NOMO-1 treated with DMSO at 0.1 percent for 48 hours (cell line): ENCODE measurements around the gene MAP3K10.
"Not testable (repeated sequence)": the region's sequence is repeated elsewhere in the genome, so short reads cannot be mapped to it uniquely, and the experiment has no call there.

Source experiments
- DNase-seq: peaks from one replicate; lab custom pipeline; 2025; ENCODE audit not compliant: unreplicated experiment; lab: John Stamatoyannopoulos, UW

The MAP3K10 gene

GRCh38 chr19:40216777-40217026 is 25.5 kb downstream of the MAP3K10 start:
- no peak for DNase-seq

GRCh38 chr19:40217027-40217810 is 26.0 kb downstream of the MAP3K10 start:
- DNase-seq = no peak

- no peak for DNase-seq
Measured at GRCh38 chr19:40217934-40218890, 27.0 kb downstream of the MAP3K10 start, which contains the start of gene TTC9B. TSS of gene TTC9B (minus strand) at chr19:40218384. CDS start at chr19:40218381, 3 bp downstream.

GRCh38 chr19:40219029-40219428 is 27.8 kb downstream of the MAP3K10 start:
- DNase-seq = not testable (repeated sequence)

- DNase-seq = no peak
Measured at GRCh38 chr19:40219721-40220276, 28.6 kb downstream of the MAP3K10 start.

GRCh38 chr19:40220674-40221073 is 29.4 kb downstream of the MAP3K10 start:
- no peak for DNase-seq

- DNase-seq = peak; percentile 77
Measured at GRCh38 chr19:40221858-40222619, 30.8 kb downstream of the MAP3K10 start.

- DNase-seq = no peak
Measured at GRCh38 chr19:40223135-40223822, 32.1 kb downstream of the MAP3K10 start.

GRCh38 chr19:40224342-40225150 is 33.3 kb downstream of the MAP3K10 start:
- no peak for DNase-seq

- no peak for DNase-seq
Measured at GRCh38 chr19:40225440-40226305, 34.4 kb downstream of the MAP3K10 start.

GRCh38 chr19:40228346-40228745 is 37.1 kb downstream of the MAP3K10 start:
- no peak for DNase-seq

GRCh38 chr19:40228863-40229262 is 37.6 kb downstream of the MAP3K10 start:
- DNase-seq = no peak

- DNase-seq = no peak
Measured at GRCh38 chr19:40229484-40229883, 38.3 kb downstream of the MAP3K10 start.

GRCh38 chr19:40229926-40230417 is 38.7 kb downstream of the MAP3K10 start:
- DNase-seq = no peak

GRCh38 chr19:40231057-40231456 is 39.8 kb downstream of the MAP3K10 start:
- DNase-seq = no peak

GRCh38 chr19:40231544-40232424 is 40.6 kb downstream of the MAP3K10 start:
- DNase-seq = no peak

- DNase-seq = no peak
Measured at GRCh38 chr19:40232479-40232878, 41.3 kb downstream of the MAP3K10 start.
